ENCODE data around the gene BANK1. TPM values are rescaled to one million over a fixed set of nuclear protein-coding genes. Genes with fewer than 3 reads are reported as not detected.

BANK1 gene
- 0.10 and 0.47 TPM in 2 replicates for total RNA-seq

GRCh38 chr4:101790521-101791181 lies at the start of gene BANK1:
TSS of gene BANK1 (plus strand) at chr4:101790730. CDS start at chr4:101790881, 151 bp downstream.

